Measurements from ENCODE around the gene ESPN. TPM values are rescaled to one million over a fixed set of nuclear protein-coding genes. Genes with fewer than 3 reads are reported as not detected.
A peak's percentile ranks its signal among the peaks of the same experiment; 100 is the strongest.

ESPN gene
- total and polyA plus RNA-seq, 2 of the 8 experiments (the other 6 are each of a cell fraction or from before 2014, with no cell fraction given), result 5.2 to 16.3 TPM

GRCh38 chr1:6464915-6465314 is 40.3 kb downstream of the ESPN start:
- peaks cover 3 to 5% of the 10 kb centered on the region in 2 experiments for H4K20me1 ChIP-seq (replicated peaks in 1 of 2; ENCODE audit: control insufficient read depth in 1 of 2, insufficient read depth in 2 of 2, low read length in 2 of 2)
- H3K79me1 ChIP-seq (ENCODE audit: low read depth, low read length), result no peaks in the 10 kb centered on the region
- peaks cover 0 to 16% (median 9%) of the 10 kb centered on the region in 4 experiments; a peak in 5 of 7 replicates for H3K4me1 ChIP-seq (replicated peaks in 1 of 4; ENCODE audit: control insufficient read depth in 3 of 4, insufficient read depth in 4 of 4, low read length in 3 of 4)
- FAIRE-seq, result no peak
- H3K9me3 ChIP-seq (ENCODE audit: insufficient read depth in 2 of 2, low read depth in 1 of 2, low read length in 1 of 2), result no peaks in the 10 kb centered on the region
- H3K23me2 ChIP-seq (ENCODE audit: low read depth, low read length), result no peaks in the 10 kb centered on the region; the same call in 1 of the 2 replicates
- no peak overlapping the region for H4K8ac ChIP-seq (ENCODE audit: extremely low read depth, insufficient read depth, low read length)
- ChIA-PET CTCF (ENCODE audit: partially characterized antibody) (interaction anchor here (0.8 to 6.1 kb wide), 7 partner anchors 8 to 21 kb away, joined by 3 to 31 read pairs (median 10); no protein-coding TSS in a partner anchor), POLR2A (ENCODE audit: partially characterized antibody) (interaction anchor here (0.6 to 13.7 kb wide), 3 partner anchors 14 to 836 kb away, joined by 4 to 123 read pairs (median 4); no protein-coding TSS in a partner anchor)
- H3K4me3 ChIP-seq (ENCODE audit: extremely low read depth in 1 of 4, insufficient read depth in 2 of 4, low read depth in 3 of 4, low read length in 4 of 4), result no peak overlapping the region
- H4K5ac ChIP-seq (ENCODE audit: insufficient read length, low read depth, low read length), result no peak overlapping the region
- DNase-seq (ENCODE audit: low read depth in 1 of 2, low spot score in 2 of 2), result peak in 1 of 2 experiments; percentile 45
- H3K9ac ChIP-seq (replicated peaks in 1 of 4; ENCODE audit: extremely low read depth in 1 of 4, low read depth in 3 of 4, low read length in 3 of 4), result no peak overlapping the region
- H2AFZ ChIP-seq (ENCODE audit: low read length), result no peak overlapping the region
- H3K36me3 ChIP-seq (ENCODE audit: control insufficient read depth in 2 of 4, insufficient read depth in 4 of 4, low read length in 3 of 4), result peaks cover 5 to 15% (median 12%) of the 10 kb centered on the region in 4 experiments; a peak in 5 of 8 replicates
- no peak overlapping the region for H3K27ac ChIP-seq (ENCODE audit: low read depth, low read length)
- 0 out of 4 replicates have a peak overlapping the region, but pooled peaks of 1 of the 2 experiments have one; percentile 49 for H3K4me2 ChIP-seq (ENCODE audit: insufficient read depth in 1 of 2, low read depth in 2 of 2, low read length in 2 of 2)
- no peak overlapping the region for H2BK5ac ChIP-seq (ENCODE audit: low read depth, low read length)
- H2BK20ac ChIP-seq (ENCODE audit: low read length), result no peak overlapping the region
- H3K14ac ChIP-seq (ENCODE audit: insufficient read length), result no peak overlapping the region
- peaks cover 0 to 7% (median 4%) of the 10 kb centered on the region in 4 experiments; a peak in 3 of 7 replicates for H3K27me3 ChIP-seq (replicated peaks in 1 of 4; ENCODE audit: control insufficient read depth in 3 of 4, extremely low read depth in 1 of 4, insufficient read depth in 3 of 4, low read length in 3 of 4)
- H3K56ac ChIP-seq (replicated peaks; ENCODE audit: insufficient read length, low read depth, low read length), result no peak overlapping the region
- H2AK5ac ChIP-seq (ENCODE audit: low read depth, low read length), result 0 out of 2 replicates have a peak overlapping the region, but pooled peaks have one; percentile 26
- H2BK120ac ChIP-seq (replicated peaks; ENCODE audit: low read depth, low read length), result no peak overlapping the region
- no peak overlapping the region for H2BK12ac ChIP-seq (ENCODE audit: low read depth, low read length)
- H2BK15ac ChIP-seq (ENCODE audit: low read length), result 0 out of 2 replicates have a peak overlapping the region, but pooled peaks have one; percentile 61
- no peak overlapping the region; the same call in 1 of the 2 replicates for H3K18ac ChIP-seq (ENCODE audit: extremely low read depth, low read length)
- no peaks in the 10 kb centered on the region for H3K79me2 ChIP-seq (ENCODE audit: control insufficient read depth in 1 of 2, insufficient read depth in 2 of 2, low read length in 2 of 2)
- H3K23ac ChIP-seq (ENCODE audit: insufficient read length), result no peak overlapping the region
- 89% methylated on average over 2 of the region's 5 CpGs; no CpG with 5 or more reads in 1 of the 2 experiments for WGBS, 2 experiments (ENCODE audit: extremely low coverage in 1 of 2, insufficient coverage in 1 of 2, insufficient read length in 1 of 2, insufficient replicate concordance in 2 of 2, low coverage in 1 of 2, low lambda C conversion rate in 2 of 2, missing lambda C conversion rate in 1 of 2)
- H3K4ac ChIP-seq (replicated peaks; ENCODE audit: insufficient read length, low read depth, low read length), result no peak overlapping the region
- no peak overlapping the region for H4K91ac ChIP-seq (replicated peaks; ENCODE audit: insufficient read length, low read length)

Measured in H1 (cell line).